ENCODE measurements around the gene APOA5.
"Not testable (repeated sequence)": the region's sequence is repeated elsewhere in the genome, so short reads cannot be mapped to it uniquely, and the experiment has no call there.

The APOA5 gene

GRCh38 chr11:116827461-116827860 is 35.8 kb upstream of the APOA5 start:
- DNase-seq, result no peak

GRCh38 chr11:116826751-116827431 is 35.2 kb upstream of the APOA5 start:
- no peak for DNase-seq

- DNase-seq, result no peak
Measured at GRCh38 chr11:116825854-116826750, 34.4 kb upstream of the APOA5 start.

GRCh38 chr11:116825434-116825833 is 33.8 kb upstream of the APOA5 start:
- DNase-seq, result no peak

DNA sequence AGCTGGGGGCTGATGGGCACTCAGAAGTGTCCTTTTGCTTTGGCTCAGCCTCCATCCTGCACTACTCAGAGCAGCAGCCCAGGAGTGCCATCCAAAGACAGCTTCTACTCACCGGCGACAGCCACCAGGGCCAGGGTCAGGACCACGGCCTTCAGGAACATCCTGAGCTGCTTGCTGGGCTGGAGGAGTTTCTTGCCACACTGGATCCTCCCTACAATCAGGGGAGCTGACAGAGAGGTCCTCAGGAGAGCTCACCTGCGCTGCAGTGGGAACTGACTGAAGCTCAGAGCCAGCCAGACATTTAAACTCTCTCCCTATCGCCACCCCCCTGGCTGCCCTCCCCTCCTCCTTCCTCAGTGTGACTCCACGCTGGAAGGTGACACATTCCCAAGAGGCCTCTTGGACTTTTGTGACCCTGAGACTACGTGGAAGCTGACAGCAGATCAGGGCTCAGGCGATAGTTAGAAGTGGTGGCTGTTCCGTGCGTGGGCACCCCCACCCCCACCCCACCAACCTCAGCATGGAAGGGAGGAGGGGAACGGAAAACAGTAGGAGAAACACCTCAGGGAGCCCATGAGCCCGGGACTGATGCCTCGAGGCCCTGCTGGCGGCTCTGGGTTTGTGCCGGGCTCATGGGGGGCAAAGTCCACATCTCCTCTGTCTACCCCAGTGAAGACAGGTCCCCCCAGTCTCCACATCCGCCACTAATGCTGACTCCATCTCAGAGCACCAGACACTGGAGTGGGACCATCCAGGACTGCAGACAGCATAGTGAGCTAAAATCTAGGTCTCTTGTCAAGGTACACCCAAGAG is 31.6 kb upstream of the APOA5 start, which contains the start of gene APOA4:
Gene APOA4 (minus strand): TSS at position 274 of the 813 bp plus-strand sequence. CDS start 113 bp downstream, at position 161.
- DNase-seq, result no peak

DNA sequence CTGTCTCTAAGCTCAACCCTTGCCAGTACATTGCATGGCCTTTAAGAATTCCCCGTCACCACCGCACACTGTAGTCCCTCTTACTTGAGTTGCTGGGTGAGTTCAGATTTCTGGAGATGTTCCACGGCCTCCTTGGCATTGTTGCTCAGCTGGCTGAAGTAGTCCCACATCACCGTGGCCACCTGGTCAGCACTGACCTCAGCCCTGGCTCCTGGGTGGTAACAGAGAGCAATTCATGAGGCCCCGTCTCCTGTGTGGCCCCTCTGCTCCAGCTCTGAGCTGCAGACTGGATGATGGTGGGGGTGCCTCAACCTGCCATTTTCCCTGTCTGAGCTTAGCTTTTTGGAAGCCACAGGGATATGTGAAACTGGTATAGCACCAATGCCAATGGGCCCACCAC is 30.9 kb upstream of the APOA5 start:
- no peak for DNase-seq

DNA sequence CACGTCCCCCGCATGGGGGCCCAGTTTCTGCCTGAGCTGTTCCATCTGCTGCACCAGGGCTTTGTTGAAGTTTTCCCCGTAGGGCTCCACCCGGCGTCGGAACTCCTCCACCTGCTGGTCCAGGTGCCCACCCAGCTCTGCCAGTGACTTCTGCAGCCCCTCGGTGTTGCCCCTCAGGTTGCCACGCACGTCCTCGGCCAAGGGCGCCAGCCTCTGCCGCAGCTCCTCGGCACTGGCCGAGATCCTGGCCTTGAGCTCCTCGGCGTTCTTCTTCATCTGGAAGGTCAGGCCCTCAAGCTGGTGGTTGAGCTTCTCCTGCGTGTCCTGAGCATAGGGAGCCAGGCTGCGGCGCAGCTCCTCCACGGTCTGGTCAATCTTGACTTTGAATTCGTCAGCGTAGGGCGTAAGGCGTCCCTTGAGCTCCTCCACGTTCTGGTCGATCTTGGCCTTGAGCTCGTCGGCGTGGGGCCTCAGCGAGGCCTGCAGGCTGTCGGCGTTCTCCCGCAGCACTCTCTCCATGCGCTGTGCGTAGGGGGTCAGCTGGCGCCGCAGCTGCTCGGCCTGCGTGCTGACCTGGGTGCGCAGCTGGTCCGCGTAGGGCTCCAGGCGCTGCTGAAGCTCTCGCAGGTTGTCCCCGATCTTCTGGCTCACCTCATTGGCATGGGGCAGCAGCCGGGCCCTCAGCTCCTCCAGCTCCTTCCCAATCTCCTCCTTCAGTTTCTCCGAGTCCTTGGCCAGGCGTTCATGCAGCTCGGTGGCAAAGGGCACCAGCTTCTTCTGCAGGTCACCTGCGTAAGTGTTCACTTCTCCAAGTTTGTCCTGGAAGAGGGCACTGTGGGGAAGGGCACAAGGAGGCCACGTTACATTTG is 29.6 kb upstream of the APOA5 start:
- no peak for DNase-seq

- DNase-seq, result no peak
Measured at GRCh38 chr11:116819049-116819448, 27.4 kb upstream of the APOA5 start.

- no peak for DNase-seq
Measured at GRCh38 chr11:116814502-116814901, 22.8 kb upstream of the APOA5 start.

DNA sequence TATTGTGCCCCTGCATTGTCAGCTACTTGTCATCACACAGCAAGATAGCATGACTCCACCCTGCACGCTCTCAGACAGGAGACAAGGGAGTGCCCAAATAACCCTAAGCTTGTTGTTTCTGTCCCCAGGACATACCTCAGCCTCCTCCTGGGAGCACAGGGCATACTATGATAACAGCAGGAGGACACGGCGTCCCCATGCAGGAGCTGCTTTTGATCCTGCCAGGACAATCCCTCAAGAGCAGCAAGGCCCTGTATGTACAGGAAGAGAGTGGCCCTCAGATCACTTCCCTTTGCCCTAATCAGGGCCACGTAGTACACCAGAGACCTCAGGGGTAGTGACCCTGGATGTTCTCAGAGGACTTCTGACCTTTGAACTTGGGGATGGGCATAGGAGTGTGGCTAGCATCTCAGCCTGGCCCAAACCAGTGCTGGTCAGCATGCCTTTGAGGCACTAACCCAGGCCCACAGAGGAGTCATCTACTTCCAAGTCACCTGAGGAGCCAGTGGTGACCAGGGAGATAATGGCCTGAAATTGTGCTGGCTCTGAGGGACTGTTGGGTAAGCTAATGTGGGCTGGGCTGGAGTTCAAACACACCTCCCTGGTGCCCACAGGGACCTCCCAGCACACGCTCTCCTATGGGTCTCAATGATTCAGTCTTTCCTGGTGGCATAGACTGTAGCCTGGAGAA is 22.2 kb upstream of the APOA5 start:
- DNase-seq, result no peak

GRCh38 chr11:116813170-116813569 is 21.5 kb upstream of the APOA5 start:
- DNase-seq, result no peak

DNA sequence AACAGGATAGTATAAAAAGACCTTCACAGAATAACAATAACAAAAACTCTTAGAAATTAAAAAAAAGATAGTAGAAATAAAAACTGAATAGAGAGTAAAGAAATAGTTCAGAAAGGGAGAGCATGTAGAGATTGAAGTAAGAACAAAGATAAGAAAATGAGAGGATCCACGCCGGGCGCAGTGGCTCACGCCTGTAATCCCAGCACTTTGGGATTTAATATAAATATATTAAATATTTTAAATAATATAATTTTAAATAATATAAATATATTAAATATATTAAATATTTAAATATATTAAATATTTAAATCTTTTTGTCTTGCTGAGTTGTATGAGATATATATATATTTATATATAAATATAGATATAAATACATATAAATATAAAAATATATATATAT is 20.4 kb upstream of the APOA5 start:
- no peak for DNase-seq

DNA sequence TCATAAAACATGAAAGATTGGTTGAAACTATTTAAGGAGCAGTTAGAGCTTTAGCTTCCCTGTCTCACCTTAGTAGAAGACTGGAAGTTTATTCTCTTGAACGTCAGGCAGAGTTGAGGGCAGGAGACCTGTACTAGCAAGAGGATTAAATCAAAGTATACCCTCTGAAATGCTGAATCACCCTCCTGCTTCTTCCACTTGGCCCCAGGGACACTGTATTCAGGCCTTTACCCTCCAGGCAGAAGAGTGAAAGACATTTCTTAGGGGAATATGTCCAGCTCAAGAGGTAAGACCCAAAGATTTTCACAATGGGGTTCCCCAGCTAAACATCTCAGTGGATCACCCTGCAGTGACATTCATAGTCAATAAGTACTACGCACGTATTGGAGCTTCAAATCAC is 19.5 kb upstream of the APOA5 start:
- DNase-seq, result no peak

GRCh38 chr11:116808262-116809175 is 16.8 kb upstream of the APOA5 start:
- no peak for DNase-seq

DNA sequence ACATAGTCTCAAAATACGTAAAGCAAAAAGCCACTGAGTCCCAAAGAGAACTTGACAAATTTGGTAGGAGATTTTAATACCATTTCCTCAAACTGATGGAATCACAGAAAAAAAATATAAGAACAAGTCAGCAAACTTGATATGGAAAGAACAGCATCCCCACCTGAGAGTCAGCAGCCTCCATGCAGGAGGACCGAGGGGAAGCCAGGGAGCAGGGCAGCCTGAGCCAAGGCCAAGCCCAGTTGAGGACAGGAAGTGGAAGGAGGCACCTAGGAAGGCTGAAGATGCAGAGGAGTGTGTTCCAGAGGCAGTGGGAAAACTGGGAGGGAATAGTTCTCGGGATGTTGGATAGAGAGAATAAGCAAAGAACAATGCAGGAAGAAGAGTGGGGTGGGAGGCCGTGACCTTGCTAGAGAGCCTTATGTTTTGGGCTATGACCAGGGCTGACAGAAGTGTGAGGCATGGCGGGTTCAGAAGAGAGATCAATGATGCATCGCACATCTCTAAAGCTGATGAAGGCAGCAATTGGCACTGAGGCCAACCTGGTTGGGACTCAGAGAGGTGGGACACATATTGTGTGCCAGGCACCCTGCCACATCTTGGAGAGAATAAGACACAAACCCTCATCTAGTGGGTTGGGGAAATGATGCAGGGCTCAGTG is 16.1 kb upstream of the APOA5 start:
- no peak for DNase-seq

DNA sequence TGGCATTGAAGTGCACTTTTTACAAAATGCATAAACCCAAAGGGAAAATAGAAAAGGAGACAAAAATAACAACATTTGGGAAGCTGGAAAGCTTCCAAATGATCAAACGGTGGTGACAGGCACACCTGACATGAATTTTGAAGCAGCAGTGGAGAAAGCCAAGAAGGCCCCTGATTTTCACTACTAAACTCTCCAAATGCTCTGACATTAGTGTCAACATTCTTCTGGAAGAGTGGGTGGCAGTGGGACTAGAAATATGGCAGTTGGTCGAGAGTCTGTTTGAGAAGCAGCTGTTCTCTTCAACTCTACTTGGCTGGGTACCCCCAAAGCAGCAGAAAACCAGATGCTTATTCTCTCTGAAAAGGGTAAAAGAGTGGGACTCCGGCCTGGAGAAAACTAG is 12.3 kb upstream of the APOA5 start:
- DNase-seq, result no peak

GRCh38 chr11:116801662-116802061 is 10.0 kb upstream of the APOA5 start:
- DNase-seq, result not testable (repeated sequence)

DNA sequence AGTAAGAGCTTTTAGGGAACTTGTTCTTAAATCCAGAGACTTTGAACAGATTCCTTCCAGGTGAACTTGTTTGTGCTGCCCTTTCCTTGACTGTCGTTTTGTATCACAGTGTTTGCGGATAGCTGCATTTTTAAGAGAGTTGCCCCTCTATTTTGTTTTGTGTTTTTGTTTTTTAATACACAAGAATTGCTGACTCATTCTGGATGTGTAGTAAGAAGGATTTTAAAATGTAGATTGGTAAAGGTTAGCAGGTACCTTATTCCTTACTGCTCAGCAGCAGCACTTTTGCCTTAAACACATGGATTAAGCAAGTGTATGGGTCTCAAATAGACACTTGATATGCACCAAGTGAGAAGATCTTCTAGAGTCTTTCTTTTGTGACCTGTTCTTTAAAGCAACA is 8.9 kb upstream of the APOA5 start:
- DNase-seq, result no peak

- DNase-seq, result no peak
Measured at GRCh38 chr11:116798368-116798767, 6.7 kb upstream of the APOA5 start.

GRCh38 chr11:116797816-116798215 is 6.1 kb upstream of the APOA5 start:
- DNase-seq, result no peak

All from hippocampal formation (tissue), 2 donors.